Neuronal stem cell (in vitro differentiated cells): ENCODE measurements around the gene SEC14L1.
"Not testable (repeated sequence)": the region's sequence is repeated elsewhere in the genome, so short reads cannot be mapped to it uniquely, and the experiment has no call there.

Experiments
- DNase-seq: peaks from one replicate; pipeline ENCODE4 v3.0.0-alpha.2; 2013; ENCODE audit warnings: low spot score
- H2AFZ ChIP-seq: one replicate; pipeline ENCODE4 v1.6.1; 2013; ENCODE audit warnings: mild to moderate bottlenecking, low read length, inconsistent platforms
- H2AK5ac ChIP-seq: 2 replicates; pipeline ENCODE4 v1.6.1; 2013; ENCODE audit warnings: low read depth, mild to moderate bottlenecking, inconsistent platforms, low read length, moderate library complexity, mixed read lengths
- H2BK120ac ChIP-seq: 2 replicates; pipeline ENCODE4 v1.6.1; 2013; ENCODE audit warnings: low read depth, mild to moderate bottlenecking, inconsistent platforms, low read length, moderate library complexity, mixed read lengths
- H2BK12ac ChIP-seq: one replicate; pipeline ENCODE4 v1.6.1; 2013; ENCODE audit warnings: low read length, inconsistent platforms
- H2BK15ac ChIP-seq: 2 replicates; pipeline ENCODE4 v1.6.1; 2013; ENCODE audit warnings: mild to moderate bottlenecking, low read length, inconsistent platforms, mixed read lengths
- H2BK5ac ChIP-seq: one replicate; pipeline ENCODE4 v1.6.1; 2013; ENCODE audit warnings: inconsistent platforms, mild to moderate bottlenecking, low read length, moderate library complexity
- H3K14ac ChIP-seq: one replicate; pipeline ENCODE4 v1.6.1; 2013; ENCODE audit warnings: low read length, inconsistent platforms
- H3K18ac ChIP-seq: 2 replicates; pipeline ENCODE4 v1.6.1; 2013; ENCODE audit warnings: low read length, inconsistent platforms
- H3K23ac ChIP-seq: 2 replicates; pipeline ENCODE4 v1.6.1; 2013; ENCODE audit warnings: low read depth, mild to moderate bottlenecking, mixed read lengths, low read length, inconsistent platforms; ENCODE audit not compliant: poor library complexity
- H3K27ac ChIP-seq: replicated peaks from 3 replicates; pipeline ENCODE4 v1.5.1; 2013; ENCODE audit warnings: low read length, inconsistent platforms
- H3K27me3 ChIP-seq, 3 experiments: 2 replicates each; pipeline ENCODE4 v1.6.1; 2013; ENCODE audit warnings: low read length in 3 of 3, mild to moderate bottlenecking in 2 of 3, inconsistent platforms in 1 of 3, low read depth in 1 of 3, mixed read lengths in 1 of 3, moderate library complexity in 1 of 3; ENCODE audit not compliant: control insufficient read depth in 3 of 3, insufficient read depth in 3 of 3
- H3K36me3 ChIP-seq, 2 donors: replicated peaks in 1 of 2; 2 replicates each; pipeline ENCODE4 v1.6.1; 2013; ENCODE audit warnings: low read length in 2 of 2; ENCODE audit not compliant: control insufficient read depth in 2 of 2, insufficient read depth in 2 of 2
- H3K4ac ChIP-seq: 2 replicates; pipeline ENCODE4 v1.6.1; 2013; ENCODE audit warnings: inconsistent platforms, mild to moderate bottlenecking, low read length, moderate library complexity
- H3K4me1 ChIP-seq, 2 donors: 1 replicate in 1 of 2; 2 replicates in 1 of 2; pipeline ENCODE4 v1.6.1; 2013; ENCODE audit warnings: low read length in 2 of 2, low read depth in 1 of 2; ENCODE audit not compliant: control insufficient read depth in 2 of 2, insufficient read depth in 1 of 2
- H3K4me2 ChIP-seq: one replicate; pipeline ENCODE4 v1.6.1; 2013; ENCODE audit warnings: mild to moderate bottlenecking, low read length, inconsistent platforms; ENCODE audit not compliant: insufficient read depth, poor library complexity, severe bottlenecking
- H3K4me3 ChIP-seq, 2 donors: 2 replicates each; pipeline ENCODE4 v1.5.1; 2013; ENCODE audit warnings: low read length in 2 of 2, mild to moderate bottlenecking in 2 of 2, inconsistent platforms in 1 of 2, moderate library complexity in 1 of 2
- H3K79me1 ChIP-seq: one replicate; pipeline ENCODE4 v1.6.1; 2013; ENCODE audit warnings: low read depth, mild to moderate bottlenecking, inconsistent platforms, low read length, moderate library complexity
- H3K9ac ChIP-seq: one replicate; pipeline ENCODE4 v1.6.1; 2013; ENCODE audit warnings: mild to moderate bottlenecking, low read depth, low read length, inconsistent platforms; ENCODE audit not compliant: poor library complexity
- H3K9me3 ChIP-seq, 2 donors: replicated peaks in 1 of 2; 2 replicates each; pipeline versions ENCODE3 to v1.6.1; 2013; ENCODE audit warnings: low read length in 2 of 2, mild to moderate bottlenecking in 2 of 2, inconsistent platforms in 1 of 2, low read depth in 1 of 2, mixed read lengths in 1 of 2, moderate library complexity in 1 of 2; ENCODE audit not compliant: control insufficient read depth in 2 of 2, insufficient read depth in 1 of 2
- H4K8ac ChIP-seq: one replicate; pipeline ENCODE4 v1.6.1; 2013; ENCODE audit warnings: low read depth, mild to moderate bottlenecking, inconsistent platforms, low read length, moderate library complexity
- H4K91ac ChIP-seq: one replicate; pipeline ENCODE4 v1.6.1; 2013; ENCODE audit warnings: low read length, low read depth, mild to moderate bottlenecking, inconsistent platforms; ENCODE audit not compliant: poor library complexity
- WGBS, 2 donors: extraction: QIAGEN DNeasy Blood & Tissue Kit; methylation state at CpG; one replicate each; pipeline ENCODE4 v1.1.7; 2013; ENCODE audit warnings: missing lambda C conversion rate in 2 of 2, mixed read lengths in 1 of 2; ENCODE audit not compliant: insufficient read length in 2 of 2, insufficient replicate concordance in 1 of 2; ENCODE audit errors: extremely low coverage in 2 of 2; 5-methylcytosine and 5-hydroxymethylcytosine counted together

Gene SEC14L1

GRCh38 chr17:77150196-77150595, 9.4 kb downstream of the SEC14L1 start:
- no CpG with 5 or more reads among the region's 5 CpGs for WGBS, 2 donors

GRCh38 chr17:77151186-77151585, 10.4 kb downstream of the SEC14L1 start:
- Histone ChIP-seq H3K36me3 (peaks cover 16 to 76% of the 10 kb centered on the region in 2 donors), H3K4me1 (peaks cover 18 to 28% of the 10 kb centered on the region in 2 donors), H4K91ac (no peak overlapping the region), H3K27me3 (no peaks in the 10 kb centered on the region), H4K8ac (no peak overlapping the region), H3K9ac (no peak overlapping the region), H3K14ac (no peak overlapping the region), H2AK5ac (no peak overlapping the region), H3K4me3 (no peak overlapping the region), H3K4ac (no peak overlapping the region), H3K9me3 (no peaks in the 10 kb centered on the region), H3K27ac (peak overlapping the region; percentile 18), H2BK5ac (no peak overlapping the region), H3K18ac (no peak overlapping the region), H2BK15ac (no peak overlapping the region), H2BK120ac (no peak overlapping the region), H2AFZ (no peak overlapping the region), H3K79me1 (peaks cover 6% of the 10 kb centered on the region), H3K23ac (no peak overlapping the region), H3K4me2 (peak overlapping the region; percentile 21), H2BK12ac (no peak overlapping the region)
- no CpG with 5 or more reads among the region's 7 CpGs for WGBS, 2 donors
- DNase-seq: no peak

More at GRCh38 chr17:77150196-77150595, 9.4 kb downstream of the SEC14L1 start:
- no peak overlapping the region for H3K4me3 ChIP-seq
- H3K27me3 ChIP-seq: no peaks in the 10 kb centered on the region
- no peak for DNase-seq
- H3K9ac ChIP-seq: no peak overlapping the region
- peak overlapping the region; percentile 1 for H3K27ac ChIP-seq
- no peak overlapping the region for H3K4me2 ChIP-seq
- H3K18ac ChIP-seq: no peak overlapping the region
- no peak overlapping the region for H4K8ac ChIP-seq
- H3K23ac ChIP-seq: no peak overlapping the region
- no peak overlapping the region for H2AK5ac ChIP-seq
- H3K14ac ChIP-seq: no peak overlapping the region
- H3K4ac ChIP-seq: no peak overlapping the region
- H2BK5ac ChIP-seq: no peak overlapping the region
- H3K36me3 ChIP-seq: peaks cover 15 to 75% of the 10 kb centered on the region in 2 donors
- H2BK120ac ChIP-seq: no peak overlapping the region
- H2AFZ ChIP-seq: no peak overlapping the region
- H3K4me1 ChIP-seq: peaks cover 24 to 38% of the 10 kb centered on the region in 2 donors
- H3K9me3 ChIP-seq: no peaks in the 10 kb centered on the region
- H3K79me1 ChIP-seq: peaks cover 2% of the 10 kb centered on the region
- no peak overlapping the region for H2BK12ac ChIP-seq
- no peak overlapping the region for H2BK15ac ChIP-seq
- no peak overlapping the region for H4K91ac ChIP-seq

GRCh38 chr17:77152056-77152455, 11.3 kb downstream of the SEC14L1 start:
- not testable (repeated sequence) for H2AFZ ChIP-seq, H4K91ac ChIP-seq, H3K23ac ChIP-seq, H2BK120ac ChIP-seq, H2AK5ac ChIP-seq, H3K4me2 ChIP-seq, H3K14ac ChIP-seq, H3K9ac ChIP-seq, H3K4ac ChIP-seq, H3K4me3 ChIP-seq, H2BK12ac ChIP-seq, H3K27ac ChIP-seq, H2BK15ac ChIP-seq, H4K8ac ChIP-seq, H3K79me1 ChIP-seq, H3K27me3 ChIP-seq, DNase-seq, H3K18ac ChIP-seq, H3K9me3 ChIP-seq, H2BK5ac ChIP-seq
- no CpG with 5 or more reads among the region's 6 CpGs for WGBS, 2 donors
- Histone ChIP-seq H3K4me1 (peaks cover 18 to 21% of the 10 kb centered on the region in 2 donors), H3K36me3 (peaks cover 14 to 67% of the 10 kb centered on the region in 2 donors)

- Histone ChIP-seq H3K23ac (no peak overlapping the region), H3K4ac (no peak overlapping the region), H3K14ac (no peak overlapping the region), H2BK15ac (no peak overlapping the region), H3K4me1 (peaks cover 11 to 15% of the 10 kb centered on the region in 2 donors), H3K36me3 (peaks cover 8 to 53% of the 10 kb centered on the region in 2 donors), H2AK5ac (no peak overlapping the region), H2BK12ac (no peak overlapping the region), H3K79me1 (peaks cover 4% of the 10 kb centered on the region), H3K4me3 (no peak overlapping the region), H4K91ac (no peak overlapping the region), H2BK120ac (no peak overlapping the region), H2BK5ac (no peak overlapping the region), H3K27ac (no peak overlapping the region), H3K27me3 (no peaks in the 10 kb centered on the region), H3K9me3 (no peaks in the 10 kb centered on the region), H2AFZ (no peak overlapping the region), H3K9ac (no peak overlapping the region), H3K18ac (no peak overlapping the region), H3K4me2 (no peak overlapping the region), H4K8ac (no peak overlapping the region)
- WGBS, 2 donors: no CpG with 5 or more reads among the region's 1 CpG
- DNase-seq: no peak
Observed at GRCh38 chr17:77153472-77153871, 12.7 kb downstream of the SEC14L1 start.
